SK-N-SH treated with all-trans-retinoic acid at 6 μM for 48 hours (cell line): ENCODE measurements around the gene CNTN4.

ENCODE experiments used
- ATAC-seq: fragments of 200-7000 bp; cut with Tn5 transposase; 3 replicates; pipeline ENCODE4 v1.9.1; 2020; ENCODE audit warnings: mild to moderate bottlenecking, moderate library complexity
- CSDC2 ChIP-seq: fragments of 250-450 bp; sonication (Bioruptor Pico); IDR thresholded peaks from 2 replicates; pipeline ENCODE4 v1.5.0; 2020; ENCODE audit warnings: mild to moderate bottlenecking, moderate library complexity
- ESRRG ChIP-seq: fragments of 250-450 bp; sonication (Bioruptor Pico); IDR thresholded peaks from 2 replicates; pipeline ENCODE4 v1.6.1; 2021; ENCODE audit warnings: mild to moderate bottlenecking
- GLIS3 ChIP-seq: fragments of 250-450 bp; sonication (Bioruptor Pico); IDR thresholded peaks from 2 replicates; pipeline ENCODE4 v1.5.0; 2020; ENCODE audit warnings: mild to moderate bottlenecking, moderate library complexity
- OSR1 ChIP-seq: fragments of 250-450 bp; sonication (Bioruptor Pico); IDR thresholded peaks from 2 replicates; pipeline ENCODE4 v1.8.0; 2022; ENCODE audit warnings: moderate library complexity, mild to moderate bottlenecking, inconsistent platforms
- RARB ChIP-seq: fragments of 250-450 bp; sonication (Bioruptor Pico); IDR thresholded peaks from 2 replicates; pipeline ENCODE4 v1.8.0; 2021; ENCODE audit warnings: mild to moderate bottlenecking, moderate library complexity
- TCF4 ChIP-seq: fragments of 250-450 bp; sonication (Bioruptor Pico); IDR thresholded peaks from 2 replicates; pipeline ENCODE4 v1.8.0; 2021; ENCODE audit warnings: mild to moderate bottlenecking, moderate library complexity, borderline replicate concordance
- TOX ChIP-seq: fragments of 250-450 bp; sonication (Bioruptor Pico); IDR thresholded peaks from 2 replicates; pipeline ENCODE4 v1.8.0; 2021; ENCODE audit warnings: mild to moderate bottlenecking, moderate library complexity, borderline replicate concordance
- ZC3H10 ChIP-seq: fragments of 250-450 bp; sonication (Bioruptor Pico); IDR thresholded peaks from 2 replicates; pipeline ENCODE4 v1.5.1; 2021; ENCODE audit warnings: mild to moderate bottlenecking, moderate library complexity
- ZFP3 ChIP-seq: fragments of 250-450 bp; sonication (Bioruptor Pico); IDR thresholded peaks from 2 replicates; pipeline ENCODE4 v1.5.0; 2020; ENCODE audit warnings: mild to moderate bottlenecking, moderate library complexity
- ZFP30 ChIP-seq: fragments of 450-650 bp; formaldehyde crosslinking; IDR thresholded peaks from 2 replicates; pipeline ENCODE4 v1.5.0; 2022; ENCODE audit warnings: mild to moderate bottlenecking, moderate library complexity
- ZNF565 ChIP-seq: fragments of 450-650 bp; formaldehyde crosslinking; conservative IDR thresholded peaks from 2 replicates; pipeline ENCODE4 v1.5.0; 2020; ENCODE audit warnings: low read depth, mild to moderate bottlenecking, moderate library complexity
- ZNF70 ChIP-seq: fragments of 450-650 bp; formaldehyde crosslinking; IDR thresholded peaks from 2 replicates; pipeline ENCODE4 v1.5.0; 2020; ENCODE audit warnings: mild to moderate bottlenecking, moderate library complexity
- ZNF8 ChIP-seq: fragments of 450-650 bp; formaldehyde crosslinking; IDR thresholded peaks from 2 replicates; pipeline ENCODE4 v1.5.0; 2020; ENCODE audit warnings: mild to moderate bottlenecking, moderate library complexity
- TF ChIP-seq, protein P1 (sequence below): fragments of 250-450 bp; sonication (Bioruptor Pico); IDR thresholded peaks from 2 replicates; pipeline ENCODE4 v1.8.0; 2020; ENCODE audit warnings: mild to moderate bottlenecking, moderate library complexity, borderline replicate concordance
- TF ChIP-seq, protein P2 (sequence below): fragments of 250-450 bp; sonication (Bioruptor Pico); IDR thresholded peaks from 2 replicates; pipeline ENCODE4 v1.8.0; 2021; ENCODE audit warnings: low read depth, mild to moderate bottlenecking, moderate library complexity, borderline replicate concordance
- TF ChIP-seq, protein P3 (sequence below): fragments of 250-450 bp; sonication (Bioruptor Pico); IDR thresholded peaks from 2 replicates; pipeline ENCODE4 v1.5.1; 2021; ENCODE audit warnings: mild to moderate bottlenecking, moderate library complexity
- TF ChIP-seq, protein P4 (sequence below): fragments of 250-450 bp; sonication (Bioruptor Pico); IDR thresholded peaks from 2 replicates; pipeline ENCODE4 v1.5.1; 2020; ENCODE audit warnings: low read depth, mild to moderate bottlenecking, moderate library complexity
- TF ChIP-seq, protein P5 (sequence below): fragments of 250-450 bp; sonication (Bioruptor Pico); IDR thresholded peaks from 2 replicates; pipeline ENCODE4 v1.5.0; 2020; ENCODE audit warnings: mild to moderate bottlenecking, moderate library complexity

CNTN4 gene

DNA sequence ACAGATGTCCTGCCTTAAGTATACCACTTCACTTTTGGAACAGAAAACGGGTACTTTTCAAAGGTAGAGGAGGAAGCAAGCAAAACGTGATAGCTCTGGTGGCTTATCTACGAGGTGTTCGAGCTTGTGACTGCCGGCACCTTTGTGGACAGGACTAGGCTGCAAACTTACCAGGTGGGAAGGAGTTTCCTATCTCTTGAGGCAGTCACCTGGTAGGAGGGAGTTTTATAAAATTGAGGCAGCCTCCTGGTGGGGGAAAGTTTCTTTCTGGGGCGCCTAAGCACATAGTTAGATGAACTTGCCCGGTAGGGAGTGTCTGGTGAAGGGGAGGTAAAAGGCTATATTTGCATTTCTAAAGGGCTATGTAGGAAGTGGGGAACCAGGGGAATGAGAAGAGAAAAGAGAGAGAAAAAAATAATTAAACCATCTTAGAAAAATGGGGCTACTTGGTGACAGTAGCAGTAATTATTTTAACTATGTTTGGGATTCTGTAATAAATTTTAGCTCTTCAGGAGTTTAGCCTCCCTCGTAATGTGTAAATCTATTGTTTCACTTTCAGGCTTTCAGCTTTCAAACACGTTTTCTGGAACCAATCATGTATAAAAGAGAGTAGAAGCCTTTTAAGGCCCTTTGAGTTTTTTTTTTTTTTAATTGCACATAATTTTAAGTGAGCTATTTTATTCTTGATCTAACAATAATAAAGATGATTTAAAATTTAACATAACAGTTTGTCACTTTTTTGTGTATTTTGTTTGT is 880.5 kb downstream of the CNTN4 start:
- ATAC-seq: no peak
- TF ChIP-seq TOX (CRISPR knock-in tag) (no peak), RARB (CRISPR knock-in tag) (no peak), ZNF565 (no peak), ZNF70 (CRISPR knock-in tag) (no peak), GLIS3 (CRISPR knock-in tag) (no peak)
- TF ChIP-seq, protein P1, sequence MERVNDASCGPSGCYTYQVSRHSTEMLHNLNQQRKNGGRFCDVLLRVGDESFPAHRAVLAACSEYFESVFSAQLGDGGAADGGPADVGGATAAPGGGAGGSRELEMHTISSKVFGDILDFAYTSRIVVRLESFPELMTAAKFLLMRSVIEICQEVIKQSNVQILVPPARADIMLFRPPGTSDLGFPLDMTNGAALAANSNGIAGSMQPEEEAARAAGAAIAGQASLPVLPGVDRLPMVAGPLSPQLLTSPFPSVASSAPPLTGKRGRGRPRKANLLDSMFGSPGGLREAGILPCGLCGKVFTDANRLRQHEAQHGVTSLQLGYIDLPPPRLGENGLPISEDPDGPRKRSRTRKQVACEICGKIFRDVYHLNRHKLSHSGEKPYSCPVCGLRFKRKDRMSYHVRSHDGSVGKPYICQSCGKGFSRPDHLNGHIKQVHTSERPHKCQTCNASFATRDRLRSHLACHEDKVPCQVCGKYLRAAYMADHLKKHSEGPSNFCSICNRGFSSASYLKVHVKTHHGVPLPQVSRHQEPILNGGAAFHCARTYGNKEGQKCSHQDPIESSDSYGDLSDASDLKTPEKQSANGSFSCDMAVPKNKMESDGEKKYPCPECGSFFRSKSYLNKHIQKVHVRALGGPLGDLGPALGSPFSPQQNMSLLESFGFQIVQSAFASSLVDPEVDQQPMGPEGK (CRISPR knock-in tag): no peak

DNA sequence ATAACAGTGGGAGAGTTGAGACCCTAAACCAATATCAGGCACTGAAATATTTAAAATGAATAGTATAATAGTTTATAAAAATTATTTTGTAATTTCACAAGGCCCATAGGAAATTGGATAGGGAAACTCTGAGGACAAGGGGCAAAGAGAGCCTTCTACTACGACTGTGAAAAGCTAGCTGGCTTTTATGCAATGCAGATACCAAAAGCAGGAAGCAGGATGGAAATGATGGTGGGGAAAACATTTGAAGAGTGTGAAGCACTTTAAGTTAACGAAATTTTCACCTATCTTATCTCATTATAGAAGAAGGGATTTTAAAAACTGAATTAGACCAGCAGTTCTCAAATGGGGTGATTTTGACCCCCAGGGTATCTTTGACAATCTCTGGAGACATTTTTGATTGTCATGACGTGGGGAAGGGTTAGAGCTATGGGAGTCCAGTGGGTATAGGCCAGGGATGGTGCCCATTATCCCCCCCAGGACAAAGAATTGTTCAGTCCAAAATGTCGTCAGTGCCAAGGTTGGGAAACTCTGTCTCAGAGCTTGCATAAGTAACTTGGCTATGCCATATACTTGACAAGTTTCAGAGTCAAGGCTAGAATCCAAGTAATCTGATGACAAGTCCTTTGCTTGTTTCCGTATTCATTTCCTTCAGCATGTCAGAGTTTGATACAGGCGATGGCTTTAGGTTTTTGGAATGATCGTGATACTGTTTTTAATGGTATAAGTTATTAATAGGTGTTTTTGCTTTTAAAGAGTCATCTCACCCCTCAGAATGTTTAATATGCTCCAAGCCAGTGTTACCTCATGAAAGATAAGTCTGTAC is 885.6 kb downstream of the CNTN4 start:
- TF ChIP-seq, protein P2, sequence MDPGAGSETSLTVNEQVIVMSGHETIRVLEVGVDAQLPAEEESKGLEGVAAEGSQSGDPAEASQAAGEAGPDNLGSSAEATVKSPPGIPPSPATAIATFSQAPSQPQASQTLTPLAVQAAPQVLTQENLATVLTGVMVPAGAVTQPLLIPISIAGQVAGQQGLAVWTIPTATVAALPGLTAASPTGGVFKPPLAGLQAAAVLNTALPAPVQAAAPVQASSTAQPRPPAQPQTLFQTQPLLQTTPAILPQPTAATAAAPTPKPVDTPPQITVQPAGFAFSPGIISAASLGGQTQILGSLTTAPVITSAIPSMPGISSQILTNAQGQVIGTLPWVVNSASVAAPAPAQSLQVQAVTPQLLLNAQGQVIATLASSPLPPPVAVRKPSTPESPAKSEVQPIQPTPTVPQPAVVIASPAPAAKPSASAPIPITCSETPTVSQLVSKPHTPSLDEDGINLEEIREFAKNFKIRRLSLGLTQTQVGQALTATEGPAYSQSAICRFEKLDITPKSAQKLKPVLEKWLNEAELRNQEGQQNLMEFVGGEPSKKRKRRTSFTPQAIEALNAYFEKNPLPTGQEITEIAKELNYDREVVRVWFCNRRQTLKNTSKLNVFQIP (CRISPR knock-in tag): no peak
- TF ChIP-seq OSR1 (CRISPR knock-in tag): no peak
- TF ChIP-seq RARB (CRISPR knock-in tag): no peak
- no peak for TF ChIP-seq CSDC2
- TF ChIP-seq, protein P3, sequence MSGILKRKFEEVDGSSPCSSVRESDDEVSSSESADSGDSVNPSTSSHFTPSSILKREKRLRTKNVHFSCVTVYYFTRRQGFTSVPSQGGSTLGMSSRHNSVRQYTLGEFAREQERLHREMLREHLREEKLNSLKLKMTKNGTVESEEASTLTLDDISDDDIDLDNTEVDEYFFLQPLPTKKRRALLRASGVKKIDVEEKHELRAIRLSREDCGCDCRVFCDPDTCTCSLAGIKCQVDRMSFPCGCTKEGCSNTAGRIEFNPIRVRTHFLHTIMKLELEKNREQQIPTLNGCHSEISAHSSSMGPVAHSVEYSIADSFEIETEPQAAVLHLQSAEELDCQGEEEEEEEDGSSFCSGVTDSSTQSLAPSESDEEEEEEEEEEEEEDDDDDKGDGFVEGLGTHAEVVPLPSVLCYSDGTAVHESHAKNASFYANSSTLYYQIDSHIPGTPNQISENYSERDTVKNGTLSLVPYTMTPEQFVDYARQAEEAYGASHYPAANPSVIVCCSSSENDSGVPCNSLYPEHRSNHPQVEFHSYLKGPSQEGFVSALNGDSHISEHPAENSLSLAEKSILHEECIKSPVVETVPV (CRISPR knock-in tag): no peak
- TF ChIP-seq, protein P4, sequence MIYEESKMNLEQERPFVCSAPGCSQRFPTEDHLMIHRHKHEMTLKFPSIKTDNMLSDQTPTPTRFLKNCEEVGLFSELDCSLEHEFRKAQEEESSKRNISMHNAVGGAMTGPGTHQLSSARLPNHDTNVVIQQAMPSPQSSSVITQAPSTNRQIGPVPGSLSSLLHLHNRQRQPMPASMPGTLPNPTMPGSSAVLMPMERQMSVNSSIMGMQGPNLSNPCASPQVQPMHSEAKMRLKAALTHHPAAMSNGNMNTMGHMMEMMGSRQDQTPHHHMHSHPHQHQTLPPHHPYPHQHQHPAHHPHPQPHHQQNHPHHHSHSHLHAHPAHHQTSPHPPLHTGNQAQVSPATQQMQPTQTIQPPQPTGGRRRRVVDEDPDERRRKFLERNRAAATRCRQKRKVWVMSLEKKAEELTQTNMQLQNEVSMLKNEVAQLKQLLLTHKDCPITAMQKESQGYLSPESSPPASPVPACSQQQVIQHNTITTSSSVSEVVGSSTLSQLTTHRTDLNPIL (CRISPR knock-in tag): no peak
- TF ChIP-seq ESRRG: no peak
- TF ChIP-seq, protein P1 (CRISPR knock-in tag): no peak
- TF ChIP-seq TCF4 (CRISPR knock-in tag): no peak
- TF ChIP-seq ZNF70 (CRISPR knock-in tag): no peak
- no peak for TF ChIP-seq ZFP30 (CRISPR knock-in tag)
- TF ChIP-seq ZC3H10 (CRISPR knock-in tag): no peak
- TF ChIP-seq ZNF8 (CRISPR knock-in tag): no peak
- TF ChIP-seq ZFP3 (CRISPR knock-in tag): no peak
- TF ChIP-seq TOX (CRISPR knock-in tag): no peak
- TF ChIP-seq, protein P5, sequence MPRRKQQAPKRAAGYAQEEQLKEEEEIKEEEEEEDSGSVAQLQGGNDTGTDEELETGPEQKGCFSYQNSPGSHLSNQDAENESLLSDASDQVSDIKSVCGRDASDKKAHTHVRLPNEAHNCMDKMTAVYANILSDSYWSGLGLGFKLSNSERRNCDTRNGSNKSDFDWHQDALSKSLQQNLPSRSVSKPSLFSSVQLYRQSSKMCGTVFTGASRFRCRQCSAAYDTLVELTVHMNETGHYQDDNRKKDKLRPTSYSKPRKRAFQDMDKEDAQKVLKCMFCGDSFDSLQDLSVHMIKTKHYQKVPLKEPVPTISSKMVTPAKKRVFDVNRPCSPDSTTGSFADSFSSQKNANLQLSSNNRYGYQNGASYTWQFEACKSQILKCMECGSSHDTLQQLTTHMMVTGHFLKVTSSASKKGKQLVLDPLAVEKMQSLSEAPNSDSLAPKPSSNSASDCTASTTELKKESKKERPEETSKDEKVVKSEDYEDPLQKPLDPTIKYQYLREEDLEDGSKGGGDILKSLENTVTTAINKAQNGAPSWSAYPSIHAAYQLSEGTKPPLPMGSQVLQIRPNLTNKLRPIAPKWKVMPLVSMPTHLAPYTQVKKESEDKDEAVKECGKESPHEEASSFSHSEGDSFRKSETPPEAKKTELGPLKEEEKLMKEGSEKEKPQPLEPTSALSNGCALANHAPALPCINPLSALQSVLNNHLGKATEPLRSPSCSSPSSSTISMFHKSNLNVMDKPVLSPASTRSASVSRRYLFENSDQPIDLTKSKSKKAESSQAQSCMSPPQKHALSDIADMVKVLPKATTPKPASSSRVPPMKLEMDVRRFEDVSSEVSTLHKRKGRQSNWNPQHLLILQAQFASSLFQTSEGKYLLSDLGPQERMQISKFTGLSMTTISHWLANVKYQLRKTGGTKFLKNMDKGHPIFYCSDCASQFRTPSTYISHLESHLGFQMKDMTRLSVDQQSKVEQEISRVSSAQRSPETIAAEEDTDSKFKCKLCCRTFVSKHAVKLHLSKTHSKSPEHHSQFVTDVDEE (CRISPR knock-in tag): no peak
- no peak for ATAC-seq
